Dermis blood vessel endothelial cell (primary cell): Measurements from ENCODE around the gene YIF1A. TPM values are rescaled to one million over a fixed set of nuclear protein-coding genes. Genes with fewer than 3 reads are reported as not detected.
A peak's percentile ranks its signal among the peaks of the same experiment; 100 is the strongest.
"Not testable (repeated sequence)": the region's sequence is repeated elsewhere in the genome, so short reads cannot be mapped to it uniquely, and the experiment has no call there.

Source experiments
- DNase-seq: peaks from one replicate; pipeline ENCODE4 v3.0.0; 2010
- total RNA-seq: library from RNA; depleted of rRNA; stranded (reverse); fragments of >200 nt; gene quantifications from 2 replicates; pipeline ENCODE4 v1.2.3, GENCODE V29; 2014

YIF1A gene
- total RNA-seq, 1 donor from 2014 or later = 159 TPM

DNA sequence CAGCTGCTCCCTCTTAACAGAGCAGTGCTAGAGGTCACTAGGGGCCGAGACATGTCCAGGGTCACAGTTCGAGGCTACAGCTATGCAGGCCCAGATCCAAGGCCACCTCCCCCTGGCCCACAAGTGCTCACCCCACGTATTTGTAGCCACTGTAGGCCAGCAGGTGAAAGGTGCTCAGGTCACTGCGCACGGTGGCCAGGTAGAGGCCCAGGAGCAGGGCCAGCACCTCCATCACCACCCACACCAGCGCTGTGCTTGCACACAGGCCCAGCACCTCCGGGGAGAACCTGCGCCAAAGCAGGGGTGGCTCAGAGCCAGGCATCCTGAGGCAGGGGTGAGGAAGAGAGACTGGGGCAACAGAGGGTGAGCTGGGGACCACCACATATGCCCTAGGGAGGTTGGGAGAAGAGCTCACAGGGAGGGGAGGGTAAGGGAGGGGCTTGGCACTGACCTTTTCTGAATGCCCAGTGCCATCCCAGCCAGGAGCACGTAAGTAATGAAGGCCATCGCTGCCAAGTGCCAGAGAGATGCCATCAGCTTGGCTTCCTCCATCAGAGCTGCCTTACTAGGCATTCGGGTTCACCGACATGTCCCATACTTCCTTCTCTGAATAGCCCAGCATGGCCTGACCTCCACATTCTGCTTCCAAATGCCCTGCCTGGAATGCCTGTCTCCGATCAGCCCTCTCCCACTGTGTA is 3.5 kb downstream of the YIF1A start:
- DNase-seq = no peak

DNA sequence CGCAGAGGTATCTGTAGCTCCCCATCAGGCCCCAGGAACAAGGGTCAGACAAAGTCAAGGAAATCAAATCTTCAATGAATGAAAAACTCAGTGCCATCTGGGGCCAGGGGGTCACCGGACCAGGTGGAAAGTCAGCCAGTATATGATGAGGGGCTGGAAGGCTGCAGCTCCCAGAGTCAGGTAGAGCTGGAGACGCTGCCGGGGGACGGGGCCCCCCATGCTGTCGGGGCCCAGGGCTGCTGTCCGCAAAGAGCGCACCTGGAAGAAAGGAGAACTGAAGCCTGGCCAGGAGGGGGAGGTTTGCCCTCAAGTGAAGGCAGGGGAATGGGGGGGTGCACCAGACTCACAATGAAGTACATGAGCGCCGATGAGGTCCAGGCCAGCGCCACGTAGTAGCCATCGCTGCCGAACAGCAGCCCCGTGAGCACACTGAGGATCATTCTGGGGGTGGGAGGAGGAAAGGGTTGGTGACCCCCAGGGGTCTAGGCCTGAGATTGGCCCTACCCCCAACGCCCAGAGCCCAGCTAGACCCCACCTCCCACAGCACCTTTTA is 4.3 kb downstream of the YIF1A start:
- no peak for DNase-seq

DNA sequence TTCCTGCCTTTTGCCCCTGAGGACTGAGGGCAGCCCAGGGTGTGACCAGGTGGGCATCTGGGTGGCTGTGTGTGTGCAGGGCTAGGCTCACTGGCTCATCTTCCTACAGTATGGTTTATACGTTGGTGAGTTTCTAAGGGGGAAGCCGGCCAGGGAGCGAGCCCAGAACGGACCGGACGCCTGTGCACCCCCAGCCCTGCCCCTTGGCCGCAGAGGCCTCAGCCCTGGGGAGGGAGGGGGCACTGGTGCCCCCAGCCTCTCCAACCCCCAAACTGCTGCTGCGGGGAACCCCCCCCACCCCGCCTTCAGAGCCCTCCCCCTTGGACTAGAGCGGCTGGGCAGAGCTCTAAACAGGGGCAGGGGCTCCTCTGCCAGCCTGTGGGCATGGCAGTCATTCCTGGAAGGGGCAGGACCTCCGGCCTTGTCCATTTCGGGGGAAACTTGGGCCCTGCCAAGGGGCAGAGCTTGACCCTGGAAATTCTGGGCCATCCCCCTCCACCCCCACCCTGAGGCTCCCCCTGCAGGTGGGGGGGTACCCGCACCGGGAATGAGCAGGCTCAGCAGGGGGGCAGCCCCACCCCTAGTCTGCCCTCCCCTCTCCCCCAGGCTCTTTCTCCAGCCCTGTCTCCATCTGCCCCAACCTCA is 5.4 kb downstream of the YIF1A start:
- no peak for DNase-seq

DNA sequence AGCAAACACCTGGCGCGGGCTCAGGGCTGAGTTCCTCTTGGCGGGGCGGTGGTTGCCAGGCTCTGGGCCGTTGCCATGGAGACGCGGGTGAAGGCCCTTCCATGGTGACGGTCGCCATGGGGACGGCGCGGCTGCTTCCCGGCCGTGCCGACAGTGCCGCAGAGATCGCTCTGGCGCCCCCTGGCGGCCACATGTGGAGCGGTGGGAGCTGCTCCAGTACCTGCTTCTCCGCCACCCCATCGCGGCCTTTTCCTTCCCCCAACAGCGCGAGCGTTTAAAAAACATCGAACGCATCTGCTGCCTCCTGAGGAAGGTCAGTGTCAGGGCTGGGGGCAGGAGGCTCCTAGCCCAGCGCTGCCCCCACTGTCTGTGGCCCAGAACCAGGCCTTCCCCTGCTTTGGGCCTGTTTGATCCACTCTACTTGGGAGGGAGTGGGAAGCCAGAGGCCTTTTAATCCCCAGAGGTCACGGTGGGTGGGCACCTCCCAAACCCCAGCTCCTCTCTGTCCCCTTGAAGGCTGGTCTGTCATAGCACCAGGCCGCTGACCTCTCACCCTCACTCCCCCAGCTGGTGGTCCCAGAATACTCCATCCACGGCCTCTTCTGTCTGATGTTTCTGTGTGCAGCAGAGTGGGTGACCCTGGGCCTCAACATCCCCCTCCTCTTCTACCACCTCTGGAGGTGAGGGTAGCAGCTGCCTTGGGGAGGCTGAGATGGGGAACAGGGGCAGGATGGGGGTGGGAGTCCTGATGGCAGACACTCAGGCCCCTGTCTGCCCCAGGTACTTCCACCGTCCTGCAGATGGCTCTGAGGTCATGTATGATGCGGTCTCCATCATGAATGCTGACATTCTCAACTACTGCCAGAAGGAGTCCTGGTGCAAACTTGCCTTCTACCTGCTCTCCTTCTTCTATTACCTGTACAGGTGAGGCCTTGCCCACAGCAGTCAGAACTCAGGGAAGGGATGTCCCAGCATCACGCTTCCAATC is 6.2 kb downstream of the YIF1A start:
- peak; percentile 98 for DNase-seq

DNA sequence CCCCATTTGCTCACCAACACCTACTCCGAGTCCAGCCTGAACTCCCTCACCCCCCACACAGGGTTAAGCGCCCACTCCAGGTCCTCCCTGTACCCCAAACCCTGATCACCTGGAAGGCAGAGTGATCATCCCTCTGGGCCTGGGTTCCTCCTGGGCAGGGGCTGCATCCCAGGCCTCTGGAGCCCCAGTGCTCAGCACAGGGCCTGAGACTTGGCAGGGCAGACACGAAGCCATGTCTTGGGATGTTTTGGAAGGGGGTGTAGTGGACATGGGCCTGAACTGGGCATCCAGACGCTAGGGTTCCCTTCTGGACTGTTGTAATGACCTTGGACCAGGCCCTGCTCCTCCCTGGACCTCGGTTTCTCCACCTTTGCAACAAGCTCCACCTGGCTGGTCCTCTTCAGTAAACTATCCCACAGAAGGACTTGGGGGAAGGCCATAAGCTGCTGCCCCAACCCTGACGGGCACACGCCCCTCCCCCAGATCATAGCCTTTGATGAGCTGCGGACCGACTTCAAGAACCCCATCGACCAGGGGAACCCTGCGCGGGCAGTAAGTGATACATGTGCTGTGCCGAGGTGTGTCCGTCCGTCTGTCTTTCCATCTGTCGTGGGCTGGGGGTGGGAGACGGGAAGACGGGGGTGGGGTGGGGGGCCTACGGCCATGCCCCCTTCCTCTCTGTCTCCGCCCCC is 7.0 kb downstream of the YIF1A start:
- no peak for DNase-seq

DNA sequence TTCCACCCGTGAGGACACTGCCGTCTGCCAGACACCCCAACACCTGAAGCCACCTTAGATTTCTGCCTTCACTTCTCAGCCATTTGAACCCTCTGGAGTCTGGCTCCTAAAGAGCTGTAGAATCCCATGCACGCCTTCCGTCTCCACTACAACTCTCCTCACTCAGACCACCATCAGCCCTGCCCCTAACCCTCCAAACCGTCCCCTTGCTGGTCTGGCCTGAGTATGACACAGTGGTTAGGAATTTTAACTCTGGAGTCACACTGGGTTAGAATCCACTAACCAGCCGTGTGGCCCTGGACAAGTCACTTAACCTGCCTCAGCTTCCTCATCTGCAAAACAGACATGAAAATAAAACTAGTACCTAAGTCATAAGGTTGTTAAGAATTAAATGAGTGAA is 7.9 kb downstream of the YIF1A start:
- DNase-seq = no peak

DNA sequence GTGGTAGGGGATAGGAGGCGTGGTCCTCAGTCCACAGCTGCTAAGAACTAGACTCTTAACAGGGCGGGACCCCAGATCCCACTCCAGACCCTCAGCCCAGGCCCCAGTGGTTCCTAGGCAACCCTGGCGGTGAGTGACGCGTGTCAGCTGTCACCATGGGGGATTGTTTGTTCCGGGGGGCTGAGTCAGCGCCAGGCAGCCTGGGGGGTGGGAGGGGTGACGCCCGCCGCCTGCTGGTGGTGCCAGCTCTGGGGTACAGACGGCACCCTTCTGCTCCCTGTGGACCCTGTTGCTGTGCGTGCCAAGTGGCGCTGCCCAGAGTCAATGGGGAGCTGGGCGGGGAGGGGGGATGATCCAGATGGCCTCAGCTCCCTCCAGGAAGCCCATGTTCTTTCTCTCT is 8.5 kb downstream of the YIF1A start:
- DNase-seq = no peak

DNA sequence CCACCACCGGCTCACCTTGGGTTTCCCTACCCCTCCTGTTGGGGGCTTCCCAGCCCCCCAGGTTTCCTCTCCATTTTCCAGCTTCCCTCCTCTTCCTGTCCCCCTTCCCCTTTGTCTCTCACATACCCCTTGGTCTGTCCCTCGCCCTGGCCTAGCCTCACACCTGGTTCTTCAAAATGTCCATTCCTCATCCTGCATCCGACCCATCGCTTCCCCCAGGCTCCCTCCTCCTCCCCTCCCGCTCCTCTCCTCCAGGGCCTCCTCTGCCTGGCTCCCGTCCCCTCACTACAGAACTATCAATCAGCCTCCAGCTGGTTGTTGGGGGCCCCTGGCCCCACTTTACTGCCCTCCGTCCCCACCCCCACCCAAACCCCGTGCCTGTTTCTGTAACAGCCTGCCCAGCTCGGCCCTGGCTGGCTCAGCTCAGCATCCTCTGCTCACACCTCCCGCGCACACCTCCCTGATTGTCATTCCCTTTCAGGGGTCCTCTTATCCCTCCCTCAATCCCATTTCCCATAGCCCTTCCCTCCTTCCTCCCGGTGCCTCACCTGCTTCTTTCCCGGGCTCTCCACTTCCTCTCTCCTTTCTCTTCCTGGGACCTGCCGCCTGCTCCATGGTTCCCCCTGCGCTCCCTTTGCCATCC is 9.7 kb downstream of the YIF1A start:
- no peak for DNase-seq

DNA sequence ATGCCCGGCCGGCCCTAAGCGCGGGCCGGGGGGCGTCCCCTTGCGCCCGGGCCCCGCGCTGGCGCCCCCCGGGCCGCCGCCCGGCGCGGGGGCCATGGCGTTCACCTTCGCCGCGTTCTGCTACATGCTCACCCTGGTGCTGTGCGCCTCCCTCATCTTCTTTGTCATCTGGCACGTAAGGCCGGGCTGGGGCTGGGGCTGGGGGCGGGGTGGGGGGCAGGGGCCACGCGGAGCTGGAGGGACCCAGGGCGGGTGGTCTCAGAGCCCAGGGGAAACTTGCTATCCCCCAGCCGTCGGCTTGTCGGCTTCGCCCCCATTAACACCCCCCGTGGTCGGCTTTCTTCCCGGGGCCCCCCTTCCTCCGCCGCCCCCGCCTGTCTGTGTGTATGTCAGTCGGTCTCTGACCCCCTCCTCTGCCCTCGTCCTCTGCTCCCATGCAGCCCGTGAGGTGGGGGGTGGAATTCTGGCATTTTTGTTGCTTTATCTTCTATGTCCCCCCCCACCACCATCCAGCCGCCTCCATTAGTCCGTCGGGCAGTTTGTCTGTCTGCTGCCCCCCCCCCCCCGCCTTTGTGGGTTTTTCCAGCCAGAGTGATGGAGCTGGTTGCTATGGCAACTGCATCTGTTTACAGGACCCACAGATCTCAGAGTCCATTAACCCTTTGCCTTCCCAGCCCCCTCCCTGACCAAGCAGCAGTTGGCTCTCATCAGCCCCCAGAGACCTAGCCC is 10.4 kb downstream of the YIF1A start:
- no peak for DNase-seq

DNA sequence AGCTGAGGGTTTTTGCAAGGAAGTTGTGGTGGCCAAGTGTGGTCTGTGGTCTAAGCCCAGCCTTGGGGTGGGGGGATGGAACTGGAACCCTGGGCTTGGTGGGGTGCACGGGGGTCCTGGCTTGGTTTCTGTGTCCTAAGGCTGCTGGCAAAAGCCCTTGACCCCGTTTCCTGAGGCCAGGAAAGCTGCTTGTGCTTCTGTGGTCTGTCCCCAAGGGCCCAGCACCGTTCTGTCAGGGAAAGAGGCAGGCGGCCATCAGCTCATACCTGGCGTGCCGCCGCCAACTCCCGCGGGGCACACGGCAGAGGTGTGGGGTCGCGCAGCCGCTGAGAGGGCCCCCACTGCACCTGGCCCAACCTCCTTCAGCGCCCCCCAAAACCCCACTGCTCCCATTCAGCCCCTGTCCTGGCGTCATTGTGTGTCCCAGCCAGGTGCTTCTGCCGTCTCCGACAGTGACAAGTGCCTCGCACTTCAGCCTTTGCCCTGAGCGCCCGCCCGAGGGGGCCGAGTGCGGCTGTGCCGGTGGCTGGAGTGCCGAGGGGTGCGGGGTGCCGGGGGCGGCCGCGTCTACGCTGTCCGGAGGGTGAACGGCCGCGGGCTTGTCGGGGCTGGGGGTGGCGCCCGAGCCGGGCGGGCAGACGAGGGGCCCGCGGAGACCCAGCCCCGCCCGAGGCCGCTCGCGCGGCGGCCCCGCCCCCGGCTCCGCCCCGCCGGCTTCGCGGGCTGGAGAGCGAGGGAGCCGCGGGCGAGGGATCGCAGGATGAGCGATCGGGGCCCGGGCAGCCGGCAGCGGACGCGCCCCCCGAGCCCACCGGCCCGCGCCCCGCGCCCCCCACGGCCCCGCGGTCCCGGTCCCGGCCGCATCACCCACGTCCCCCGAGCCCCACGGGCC is 11.2 kb downstream of the YIF1A start, which contains the start of gene CNIH2:
Gene CNIH2 (plus strand): TSS at position 705 of the 892 bp plus-strand sequence. CDS start 282 bp downstream, outside the sequence.
- peak; percentile 18 for DNase-seq

DNA sequence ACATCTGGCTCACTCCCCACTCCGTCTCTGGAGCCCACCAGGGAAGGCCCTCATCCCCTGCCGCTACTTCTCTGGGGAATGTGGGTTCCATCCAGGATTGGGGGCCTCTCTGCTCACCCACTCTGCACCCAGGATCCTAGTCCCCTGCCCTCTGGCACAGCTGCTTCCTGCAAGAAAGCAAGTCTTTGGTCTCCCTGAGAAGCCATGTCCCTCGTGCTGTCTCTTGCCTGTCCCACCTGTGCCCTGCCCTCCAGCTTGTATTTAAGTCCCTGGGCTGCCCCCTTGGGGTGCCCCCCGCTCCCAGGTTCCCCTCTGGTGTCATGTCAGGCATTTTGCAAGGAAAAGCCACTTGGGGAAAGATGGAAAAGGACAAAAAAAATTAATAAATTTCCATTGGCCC is 11.9 kb downstream of the YIF1A start:
- DNase-seq = not testable (repeated sequence)

DNA sequence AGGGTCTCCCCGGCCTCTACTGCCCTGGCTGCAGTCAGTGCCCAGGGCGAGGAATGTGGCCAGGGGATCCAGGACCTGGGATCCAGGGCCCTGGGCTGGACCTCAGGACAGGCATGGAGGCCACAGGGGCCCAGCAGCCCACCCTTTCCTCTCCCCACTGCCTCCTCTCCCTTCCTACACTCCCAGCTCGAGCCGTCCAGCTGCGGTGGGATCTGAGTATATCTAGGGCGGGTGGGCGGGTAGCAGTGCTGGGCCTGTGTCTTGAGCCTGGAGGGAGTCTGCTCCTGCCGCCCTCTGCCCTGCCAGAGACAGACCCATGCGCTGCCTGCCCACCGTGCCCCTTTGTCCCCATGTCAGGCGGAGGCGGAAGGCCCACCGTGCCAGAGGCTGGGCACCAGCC is 12.3 kb downstream of the YIF1A start:
- not testable (repeated sequence) for DNase-seq

DNA sequence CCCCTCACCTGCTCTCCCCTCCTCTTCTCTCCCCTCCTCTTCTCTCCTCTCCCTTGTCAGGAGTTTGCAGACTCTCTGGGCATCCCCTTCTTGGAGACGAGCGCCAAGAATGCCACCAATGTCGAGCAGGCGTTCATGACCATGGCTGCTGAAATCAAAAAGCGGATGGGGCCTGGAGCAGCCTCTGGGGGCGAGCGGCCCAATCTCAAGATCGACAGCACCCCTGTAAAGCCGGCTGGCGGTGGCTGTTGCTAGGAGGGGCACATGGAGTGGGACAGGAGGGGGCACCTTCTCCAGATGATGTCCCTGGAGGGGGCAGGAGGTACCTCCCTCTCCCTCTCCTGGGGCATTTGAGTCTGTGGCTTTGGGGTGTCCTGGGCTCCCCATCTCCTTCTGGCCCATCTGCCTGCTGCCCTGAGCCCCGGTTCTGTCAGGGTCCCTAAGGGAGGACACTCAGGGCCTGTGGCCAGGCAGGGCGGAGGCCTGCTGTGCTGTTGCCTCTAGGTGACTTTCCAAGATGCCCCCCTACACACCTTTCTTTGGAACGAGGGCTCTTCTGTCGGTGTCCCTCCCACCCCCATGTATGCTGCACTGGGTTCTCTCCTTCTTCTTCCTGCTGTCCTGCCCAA is 12.8 kb downstream of the YIF1A start:
- DNase-seq = no peak

DNA sequence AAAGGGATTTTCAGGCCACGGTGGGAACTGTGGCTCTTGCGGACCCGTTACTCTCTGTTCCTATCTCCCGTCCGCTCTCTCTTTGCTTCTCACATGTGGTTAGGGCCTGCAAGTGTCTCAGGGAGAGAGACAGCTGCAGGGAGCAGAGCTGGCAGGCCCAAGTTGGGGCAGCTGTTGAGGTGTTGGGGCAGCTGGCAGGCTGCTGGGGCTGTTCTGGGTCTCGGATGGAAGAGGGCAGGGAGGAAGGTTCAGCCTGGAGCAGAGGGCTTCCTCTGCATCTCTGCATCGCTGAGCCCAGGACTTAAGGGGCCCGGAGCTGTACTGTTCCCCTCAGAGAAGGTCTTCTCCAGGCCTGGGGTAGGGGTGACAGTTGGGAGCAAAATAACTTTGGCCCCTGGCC is 13.5 kb downstream of the YIF1A start:
- no peak for DNase-seq

DNA sequence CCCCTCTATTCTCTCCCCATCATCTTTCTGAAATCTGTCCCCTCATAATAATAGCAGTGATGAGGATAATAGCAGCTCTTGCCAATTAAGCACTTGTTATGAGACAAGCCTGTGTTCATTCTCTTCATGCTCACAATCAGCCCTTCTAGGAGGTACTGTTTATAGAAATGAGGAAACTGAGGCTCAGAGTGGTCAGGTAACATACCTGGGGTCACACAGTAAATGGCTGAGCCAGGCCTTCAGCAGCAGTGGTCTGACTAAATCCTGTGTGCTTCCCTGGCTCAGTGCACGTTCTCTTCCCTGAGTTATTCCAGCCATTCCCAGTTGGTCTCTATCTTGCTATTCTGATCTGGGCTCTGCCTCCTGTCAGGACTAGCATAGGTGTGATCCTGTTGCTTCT is 14.7 kb downstream of the YIF1A start:
- no peak for DNase-seq

DNA sequence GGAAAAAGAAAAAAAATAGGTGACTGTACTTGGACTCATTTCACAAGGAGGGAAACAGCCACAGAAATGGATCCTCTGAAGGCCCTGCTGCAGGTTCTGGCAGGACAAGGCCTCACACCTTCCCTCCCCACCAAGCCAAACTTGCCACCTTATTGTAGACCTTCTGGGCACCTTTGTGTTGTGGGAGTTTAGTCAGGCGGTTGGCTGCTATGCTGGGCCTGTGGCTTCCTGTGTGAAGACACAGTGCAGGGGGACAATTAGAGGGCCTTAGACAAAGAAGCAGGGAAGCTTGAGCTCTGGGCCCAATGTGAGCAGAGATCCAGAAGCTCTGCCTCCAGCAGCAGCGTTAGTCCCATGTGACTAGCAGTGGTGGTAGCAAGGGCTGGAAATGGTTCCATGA is 16.3 kb downstream of the YIF1A start:
- no peak for DNase-seq

DNA sequence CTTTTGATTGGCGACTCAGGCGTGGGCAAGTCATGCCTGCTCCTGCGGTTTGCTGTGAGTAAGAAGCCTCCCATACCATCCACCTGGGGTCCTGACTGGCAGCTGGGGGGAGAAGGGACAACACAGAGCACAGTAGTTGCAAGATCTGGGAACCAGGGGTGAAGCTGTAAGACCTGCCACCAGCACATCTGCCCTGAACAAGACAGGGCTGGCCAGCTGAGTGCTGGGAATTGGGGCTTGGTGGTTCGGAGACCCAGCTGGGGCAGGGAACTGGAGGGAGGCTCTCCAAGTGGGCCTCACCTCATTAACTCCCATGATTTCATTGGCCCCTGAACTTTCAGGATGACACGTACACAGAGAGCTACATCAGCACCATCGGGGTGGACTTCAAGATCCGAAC is 17.1 kb downstream of the YIF1A start:
- DNase-seq = no peak

DNA sequence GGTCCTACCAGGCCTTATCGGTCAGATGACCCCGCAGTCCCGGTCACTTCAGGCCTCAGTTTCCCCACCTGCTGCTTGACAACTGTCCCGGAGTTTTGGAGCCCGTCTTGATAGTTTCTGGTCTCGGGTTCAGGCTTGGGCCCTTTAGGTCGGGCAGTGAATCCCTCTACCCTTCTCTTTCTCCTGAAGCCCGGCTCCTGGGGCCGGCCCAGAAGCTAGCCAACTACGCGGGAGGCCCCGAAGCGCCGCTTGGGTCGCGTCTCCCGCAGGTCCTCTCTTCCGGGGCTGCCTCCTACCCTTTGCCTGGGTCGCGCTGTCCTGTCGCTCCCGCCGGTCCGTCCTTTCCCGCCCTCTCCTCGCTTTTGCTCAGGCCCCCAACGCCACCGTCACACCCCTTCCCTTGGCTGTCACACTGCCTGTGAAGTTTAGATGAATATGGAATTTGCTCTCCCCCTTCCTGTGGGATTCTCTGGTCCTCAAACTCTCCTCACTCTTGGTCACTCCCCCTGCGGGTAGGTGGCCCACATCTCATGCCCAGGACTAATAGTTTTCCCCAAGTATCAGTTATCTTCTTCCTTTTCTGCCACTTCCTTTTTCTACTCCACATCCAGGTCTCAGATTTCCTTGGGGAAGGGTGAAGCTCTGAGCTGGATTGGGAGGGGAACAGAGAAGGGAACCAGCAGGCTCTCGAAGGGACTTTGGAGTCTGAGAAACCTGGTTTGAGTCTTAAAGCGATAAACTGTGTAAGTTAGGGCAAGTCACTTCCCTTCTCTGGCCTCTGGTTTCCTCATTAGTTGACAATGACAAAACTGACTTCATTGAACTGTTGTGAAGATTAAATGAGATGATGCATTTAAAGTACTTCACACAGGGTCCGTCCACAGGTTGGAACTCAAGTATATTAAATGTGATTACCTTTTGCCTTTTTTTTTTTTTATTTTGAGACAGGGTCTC is 19.7 kb downstream of the YIF1A start:
- DNase-seq = peak; percentile 43
